Neutrophil (primary cell): ENCODE measurements around the gene PSEN1.

Source experiments
- H3K27ac ChIP-seq: fragments of 200-600 bp; sonication (generic); 2 replicates; pipeline ENCODE4 v1.5.1; 2016; ENCODE audit warnings: mild to moderate bottlenecking, moderate library complexity
- H3K27me3 ChIP-seq: fragments of 200-600 bp; sonication (generic); 2 replicates; pipeline ENCODE4 v1.6.0; 2016; ENCODE audit warnings: mild to moderate bottlenecking
- H3K36me3 ChIP-seq: fragments of 200-600 bp; sonication (generic); 2 replicates; pipeline ENCODE4 v1.5.1; 2017
- H3K4me1 ChIP-seq, 2 experiments: fragments of 200-600 bp in 1 of 2; sonication (generic) in 1 of 2; 1 replicate in 1 of 2; 2 replicates in 1 of 2; pipeline versions ENCODE4 v1.5.1 to v1.6.1; 2013 to 2016; ENCODE audit warnings: low read depth in 1 of 2, low read length in 1 of 2, mild to moderate bottlenecking in 1 of 2, moderate library complexity in 1 of 2; ENCODE audit not compliant: control insufficient read depth in 1 of 2, insufficient read depth in 1 of 2
- H3K4me3 ChIP-seq, 2 experiments: fragments of 200-600 bp in 1 of 2; sonication (generic) in 1 of 2; 1 replicate in 1 of 2; 2 replicates in 1 of 2; pipeline ENCODE4 v1.5.1; 2013 to 2016; ENCODE audit warnings: low read depth in 1 of 2, low read length in 1 of 2, mild to moderate bottlenecking in 1 of 2, moderate library complexity in 1 of 2
- H3K9me3 ChIP-seq: fragments of 200-600 bp; sonication (generic); 2 replicates; pipeline ENCODE4 v1.5.1; 2016
- TF ChIP-seq, protein P1 (sequence below): fragments of 200-600 bp; sonication (generic); IDR thresholded peaks from 2 replicates; pipeline ENCODE4 v1.5.1; 2016; ENCODE audit warnings: antibody characterized with exemption

Gene PSEN1

GRCh38 chr14:73143617-73144016, 7.3 kb downstream of the PSEN1 start:
- H3K4me3 ChIP-seq, result no peak overlapping the region
- H3K27ac ChIP-seq, result peak overlapping the region; percentile 42
- H3K36me3 ChIP-seq, result peaks cover 12% of the 10 kb centered on the region
- peaks cover 14 to 26% of the 10 kb centered on the region in 2 experiments for H3K4me1 ChIP-seq
- no peaks in the 10 kb centered on the region for H3K27me3 ChIP-seq
- H3K9me3 ChIP-seq, result no peaks in the 10 kb centered on the region
- TF ChIP-seq, protein P1, sequence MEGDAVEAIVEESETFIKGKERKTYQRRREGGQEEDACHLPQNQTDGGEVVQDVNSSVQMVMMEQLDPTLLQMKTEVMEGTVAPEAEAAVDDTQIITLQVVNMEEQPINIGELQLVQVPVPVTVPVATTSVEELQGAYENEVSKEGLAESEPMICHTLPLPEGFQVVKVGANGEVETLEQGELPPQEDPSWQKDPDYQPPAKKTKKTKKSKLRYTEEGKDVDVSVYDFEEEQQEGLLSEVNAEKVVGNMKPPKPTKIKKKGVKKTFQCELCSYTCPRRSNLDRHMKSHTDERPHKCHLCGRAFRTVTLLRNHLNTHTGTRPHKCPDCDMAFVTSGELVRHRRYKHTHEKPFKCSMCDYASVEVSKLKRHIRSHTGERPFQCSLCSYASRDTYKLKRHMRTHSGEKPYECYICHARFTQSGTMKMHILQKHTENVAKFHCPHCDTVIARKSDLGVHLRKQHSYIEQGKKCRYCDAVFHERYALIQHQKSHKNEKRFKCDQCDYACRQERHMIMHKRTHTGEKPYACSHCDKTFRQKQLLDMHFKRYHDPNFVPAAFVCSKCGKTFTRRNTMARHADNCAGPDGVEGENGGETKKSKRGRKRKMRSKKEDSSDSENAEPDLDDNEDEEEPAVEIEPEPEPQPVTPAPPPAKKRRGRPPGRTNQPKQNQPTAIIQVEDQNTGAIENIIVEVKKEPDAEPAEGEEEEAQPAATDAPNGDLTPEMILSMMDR, result no peak

DNA sequence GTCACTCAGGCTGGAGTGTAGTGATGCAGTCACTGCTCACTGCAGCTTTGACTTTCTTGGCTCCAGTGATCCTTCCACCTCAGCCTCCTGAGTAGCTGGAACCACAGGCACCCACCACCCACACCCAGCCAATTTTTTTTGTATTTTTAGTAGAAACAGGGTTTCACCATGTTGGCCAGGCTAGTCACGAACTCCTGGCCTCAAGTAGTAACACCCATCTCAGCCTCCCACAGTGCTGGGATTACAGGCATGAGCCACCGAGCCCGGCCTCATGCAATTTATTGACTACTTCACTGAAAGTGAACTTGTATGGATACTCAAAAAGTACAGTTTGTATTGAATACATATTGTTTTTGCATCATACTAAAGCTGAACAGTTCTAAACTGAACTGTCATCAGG, 9.1 kb downstream of the PSEN1 start:
- no peaks in the 10 kb centered on the region for H3K9me3 ChIP-seq
- peak overlapping the region; percentile 16 for H3K27ac ChIP-seq
- H3K27me3 ChIP-seq, result no peaks in the 10 kb centered on the region
- H3K36me3 ChIP-seq, result peaks cover 29% of the 10 kb centered on the region
- H3K4me3 ChIP-seq, result no peak overlapping the region
- peaks cover 12 to 21% of the 10 kb centered on the region in 2 experiments for H3K4me1 ChIP-seq
- TF ChIP-seq, protein P1, result no peak

DNA sequence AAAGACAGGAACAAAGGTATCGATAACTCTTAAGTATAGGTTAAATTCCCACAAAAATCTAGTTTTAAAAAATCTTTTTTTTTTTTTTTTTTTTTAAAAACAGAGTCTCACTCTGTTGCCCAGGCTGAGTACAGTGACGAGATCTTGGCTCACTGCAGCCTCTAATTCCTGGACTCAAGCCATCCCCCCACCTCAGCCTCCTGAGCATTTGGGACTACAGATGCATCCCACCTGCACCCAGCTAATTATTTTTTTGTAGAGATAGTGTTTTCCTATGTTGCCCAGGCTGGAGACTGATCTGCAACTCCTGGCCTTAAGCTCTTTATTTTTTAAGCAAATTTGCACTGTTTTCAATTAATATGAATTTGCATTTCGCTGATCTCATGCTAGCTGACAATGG, 9.8 kb downstream of the PSEN1 start:
- Histone ChIP-seq H3K27me3 (no peaks in the 10 kb centered on the region), H3K4me3 (no peak overlapping the region), H3K4me1 (peaks cover 4 to 17% of the 10 kb centered on the region in 2 experiments), H3K36me3 (peaks cover 36% of the 10 kb centered on the region), H3K27ac (no peak overlapping the region), H3K9me3 (no peaks in the 10 kb centered on the region)
- TF ChIP-seq, protein P1, result no peak

GRCh38 chr14:73149753-73150152, 13.4 kb downstream of the PSEN1 start:
- Histone ChIP-seq H3K4me1 (peaks cover 0 to 11% of the 10 kb centered on the region in 2 experiments), H3K27me3 (no peaks in the 10 kb centered on the region), H3K36me3 (peaks cover 69% of the 10 kb centered on the region), H3K9me3 (no peaks in the 10 kb centered on the region), H3K27ac (peak overlapping the region; percentile 30), H3K4me3 (no peak overlapping the region)
- TF ChIP-seq, protein P1, result no peak

GRCh38 chr14:73153272-73153671, 17.0 kb downstream of the PSEN1 start:
- no peak overlapping the region for H3K4me3 ChIP-seq
- no peaks in the 10 kb centered on the region for H3K4me1 ChIP-seq
- H3K36me3 ChIP-seq, result peaks cover 92% of the 10 kb centered on the region
- H3K27me3 ChIP-seq, result no peaks in the 10 kb centered on the region
- peak overlapping the region; percentile 27 for H3K27ac ChIP-seq
- H3K9me3 ChIP-seq, result no peaks in the 10 kb centered on the region
- TF ChIP-seq, protein P1, result no peak

- Histone ChIP-seq H3K27me3 (no peaks in the 10 kb centered on the region), H3K9me3 (no peaks in the 10 kb centered on the region), H3K4me3 (no peak overlapping the region), H3K4me1 (peaks cover 14 to 16% of the 10 kb centered on the region in 2 experiments), H3K36me3 (peaks cover 85% of the 10 kb centered on the region), H3K27ac (peak overlapping the region; percentile 36)
- TF ChIP-seq, protein P1, result no peak
Measured at GRCh38 chr14:73162251-73162650, 25.9 kb downstream of the PSEN1 start.
